Stimulated activated CD8-positive, alpha-beta memory T cell treated with anti-CD3 and anti-CD28 coated beads, Interleukin-12 subunit alpha, Interleukin-12 subunit beta, amount 100 ng/mL, for 4 hours (primary cell): ENCODE measurements around the gene VSTM2L.

Source experiments
- DNase-seq: peaks from one replicate; pipeline ENCODE4 v3.0.0-alpha.2; 2020; ENCODE audit warnings: low read depth

The VSTM2L gene

GRCh38 chr20:37918035-37918434 is 15.1 kb downstream of the VSTM2L start:
- DNase-seq: no peak

- no peak for DNase-seq
These were observed 16.6 kb downstream of the VSTM2L start for GRCh38 chr20:37919389-37920040.

- DNase-seq: no peak
These were observed 17.3 kb downstream of the VSTM2L start for GRCh38 chr20:37920270-37920669.

- DNase-seq: no peak
These were observed 17.9 kb downstream of the VSTM2L start for GRCh38 chr20:37920679-37921322.

- DNase-seq: no peak
These were observed 18.5 kb downstream of the VSTM2L start for GRCh38 chr20:37921341-37921929.

- no peak for DNase-seq
These were observed 19.1 kb downstream of the VSTM2L start for GRCh38 chr20:37922016-37922415.

GRCh38 chr20:37925265-37926165 is 22.6 kb downstream of the VSTM2L start:
- no peak for DNase-seq

GRCh38 chr20:37926612-37927011 is 23.7 kb downstream of the VSTM2L start:
- no peak for DNase-seq

- no peak for DNase-seq
These were observed 24.6 kb downstream of the VSTM2L start for GRCh38 chr20:37927410-37928095.

GRCh38 chr20:37928996-37929682 is 26.2 kb downstream of the VSTM2L start:
- DNase-seq: no peak

- no peak for DNase-seq
These were observed 26.7 kb downstream of the VSTM2L start for GRCh38 chr20:37929683-37930014.

- no peak for DNase-seq
These were observed 28.4 kb downstream of the VSTM2L start for GRCh38 chr20:37931153-37931922.

GRCh38 chr20:37932074-37932473 is 29.1 kb downstream of the VSTM2L start:
- DNase-seq: no peak

GRCh38 chr20:37932919-37933318 is 30.0 kb downstream of the VSTM2L start:
- DNase-seq: no peak

GRCh38 chr20:37933786-37934633 is 31.1 kb downstream of the VSTM2L start:
- DNase-seq: no peak

- DNase-seq: no peak
These were observed 31.9 kb downstream of the VSTM2L start for GRCh38 chr20:37934634-37935375.

- DNase-seq: no peak
These were observed 32.5 kb downstream of the VSTM2L start for GRCh38 chr20:37935435-37935834.

- no peak for DNase-seq
These were observed 33.1 kb downstream of the VSTM2L start for GRCh38 chr20:37936041-37936440.

- no peak for DNase-seq
These were observed 33.5 kb downstream of the VSTM2L start for GRCh38 chr20:37936451-37936850.
